GM12872 (cell line): ENCODE data around the gene SET.

Source experiments
- CTCF ChIP-seq: IDR thresholded peaks from 3 replicates; pipeline ENCODE4 v1.5.1; 2011; ENCODE audit warnings: low read depth, mild to moderate bottlenecking, low read length, moderate library complexity; ENCODE audit not compliant: insufficient read depth

The SET gene

GRCh38 chr9:128712451-128713410 is 23.7 kb downstream of the SET start:
- TF ChIP-seq CTCF = no peak

GRCh38 chr9:128713411-128713780 is 24.4 kb downstream of the SET start:
- TF ChIP-seq CTCF = no peak

GRCh38 chr9:128713941-128714573 is 25.0 kb downstream of the SET start:
- no peak for TF ChIP-seq CTCF

- TF ChIP-seq CTCF = no peak
Measured at GRCh38 chr9:128714586-128715435, 25.8 kb downstream of the SET start.

- TF ChIP-seq CTCF = no peak
Measured at GRCh38 chr9:128715436-128715750, 26.4 kb downstream of the SET start.

GRCh38 chr9:128716581-128717254 is 27.7 kb downstream of the SET start:
- TF ChIP-seq CTCF = no peak
